LHCN-M2 (cell line): ENCODE results near the gene P2RX6. TPM values are rescaled to one million over a fixed set of nuclear protein-coding genes. Genes with fewer than 3 reads are reported as not detected.
A peak's percentile ranks its signal among the peaks of the same experiment; 100 is the strongest.
"Not testable (repeated sequence)": the region's sequence is repeated elsewhere in the genome, so short reads cannot be mapped to it uniquely, and the experiment has no call there.

Experiments used
- DNase-seq: peaks from one replicate; pipeline ENCODE4 v3.0.0-alpha.2; 2012; ENCODE audit warnings: low read depth
- polyA plus RNA-seq: library from polyadenylated mRNA; unstranded; fragments of >200 nt; gene quantifications from one replicate; pipeline ENCODE4 v1.2.1, GENCODE V29; 2012; ENCODE audit warnings: missing spikeins
- total RNA-seq: library from RNA; depleted of rRNA; stranded (reverse); fragments of >200 nt; gene quantifications from 2 replicates; pipeline ENCODE4 v1.2.3, GENCODE V29; 2014; rRNA removed

P2RX6 gene
- total RNA-seq: 51.2 and 63.5 TPM in 2 replicates
- polyA plus RNA-seq: 22.5 TPM

DNA sequence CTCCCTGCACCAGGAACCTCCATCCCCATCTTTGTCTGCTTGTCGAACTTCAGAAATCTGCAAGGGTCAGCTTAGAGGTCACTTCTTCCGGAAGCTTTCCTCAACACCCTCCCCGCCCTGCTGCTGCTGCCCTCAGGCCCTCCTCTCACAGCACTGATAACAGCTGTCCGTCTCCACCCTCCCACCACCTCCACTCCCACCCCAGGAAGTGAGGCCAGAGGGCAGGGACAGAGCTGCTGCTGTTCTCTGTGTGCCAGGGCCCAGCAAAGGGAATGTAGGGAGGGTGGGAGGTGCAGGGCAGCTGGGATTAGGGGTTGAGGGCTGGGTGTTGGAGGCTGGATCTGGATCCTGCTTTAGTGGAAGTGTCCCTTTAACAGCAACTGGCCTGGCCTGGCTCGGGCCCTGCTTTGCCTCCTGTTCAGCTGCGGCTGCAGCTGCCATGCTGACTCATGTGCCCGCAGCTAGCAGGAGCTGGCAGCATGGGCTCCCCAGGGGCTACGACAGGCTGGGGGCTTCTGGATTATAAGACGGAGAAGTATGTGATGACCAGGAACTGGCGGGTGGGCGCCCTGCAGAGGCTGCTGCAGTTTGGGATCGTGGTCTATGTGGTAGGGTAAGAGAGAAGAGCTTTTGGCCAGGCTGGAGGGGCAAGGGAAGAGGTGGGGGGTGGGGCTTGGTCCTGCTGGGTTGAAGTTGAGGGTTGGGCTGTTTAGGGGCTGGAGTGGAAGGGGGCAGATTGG, at the start of gene P2RX6:
Gene P2RX6 (plus strand): TSS at position 440 of the 740 bp plus-strand sequence. CDS start 10 bp downstream, at position 450.
- DNase-seq: peak; percentile 98

DNA sequence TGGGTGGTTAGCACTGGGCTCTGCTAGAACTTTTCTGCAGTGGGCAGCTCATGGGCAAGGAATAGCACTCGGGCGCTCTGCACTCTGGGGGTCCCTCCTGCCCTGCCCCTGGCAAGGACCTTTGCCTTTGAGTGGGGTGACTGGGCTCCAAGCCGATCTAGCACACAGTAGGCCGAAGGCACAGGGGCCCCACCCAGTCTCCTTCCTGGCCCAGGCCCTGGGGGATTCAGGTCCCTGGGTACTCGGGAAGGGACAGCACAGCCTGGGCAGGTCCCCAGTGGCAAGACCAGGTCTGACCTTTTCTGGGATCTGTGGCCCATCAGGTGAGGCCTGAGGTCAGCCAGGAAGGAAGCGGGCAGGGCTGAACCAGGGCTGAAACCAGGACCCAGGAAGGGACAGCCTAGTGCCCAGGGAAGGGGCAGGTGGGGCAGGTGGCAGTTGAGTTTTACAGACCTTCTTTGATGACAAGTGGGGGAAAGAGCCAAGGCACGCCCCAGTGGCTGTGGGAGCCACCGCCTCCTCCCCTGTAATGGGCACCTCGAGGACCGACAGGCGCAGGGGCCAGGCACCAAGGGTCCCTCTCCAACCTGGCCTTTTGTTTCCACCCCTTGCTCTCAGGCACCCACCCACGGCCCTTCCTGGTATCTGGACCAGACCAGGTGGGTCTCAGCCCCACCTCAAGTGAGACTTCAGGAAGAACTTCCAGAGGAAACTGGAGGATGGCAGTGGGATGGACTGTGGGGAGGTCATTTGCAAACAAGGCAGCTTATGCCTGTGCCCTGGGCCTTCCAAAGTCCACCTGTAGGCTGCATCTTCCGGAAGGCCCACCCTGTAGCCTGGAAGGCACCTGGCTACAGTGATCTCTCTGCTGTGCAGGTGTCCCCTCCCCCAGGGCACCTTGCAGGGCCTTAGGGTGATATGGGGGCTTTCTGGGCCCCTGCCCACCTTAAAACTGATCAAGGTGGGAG, 48.8 kb upstream of the P2RX6 start:
- DNase-seq: no peak

DNA sequence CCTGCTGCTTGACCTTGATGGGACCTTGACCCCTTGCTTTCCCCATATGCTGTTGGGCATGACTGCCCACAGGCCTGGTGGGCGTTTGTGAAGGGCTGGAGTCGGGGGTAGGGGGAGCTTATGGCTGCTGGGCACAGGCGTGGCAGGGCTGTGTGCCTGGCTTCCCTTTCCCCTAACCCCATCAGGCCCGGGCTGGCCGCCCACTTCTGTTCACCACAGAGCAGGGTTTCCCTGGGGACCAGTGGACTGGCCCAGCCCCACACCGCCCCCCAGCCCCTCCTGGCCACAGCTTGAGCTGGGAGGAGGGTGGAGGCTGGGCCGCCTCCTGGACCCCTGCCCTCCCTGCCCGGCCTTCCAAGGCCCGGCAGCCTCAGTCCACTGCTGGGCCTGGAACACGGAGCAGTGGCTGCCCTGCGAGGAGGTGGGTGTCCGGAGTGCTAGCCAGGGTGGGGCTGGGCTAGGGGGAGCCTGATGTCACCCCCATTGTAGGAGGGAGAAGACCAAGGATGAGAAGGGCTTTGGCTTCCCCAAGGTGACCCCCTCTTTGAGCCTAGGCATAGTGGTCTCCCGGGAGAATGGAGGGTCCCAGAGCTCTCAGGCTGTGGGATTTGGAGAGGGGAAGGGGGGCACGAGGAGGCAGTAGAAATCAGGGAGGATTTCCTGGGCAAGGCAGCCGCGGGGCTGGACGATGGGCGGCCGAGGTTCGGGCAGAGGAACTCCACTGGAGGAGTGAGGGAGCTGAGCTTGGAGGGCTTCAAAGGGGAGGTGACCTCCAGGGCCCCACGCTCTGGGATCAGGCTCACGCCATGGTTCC, 47.9 kb upstream of the P2RX6 start, which contains the start of gene AIFM3:
Gene AIFM3 (plus strand): TSS at position 373 of the 814 bp plus-strand sequence. CDS start 690 bp downstream, outside the sequence.
- no peak for DNase-seq

DNA sequence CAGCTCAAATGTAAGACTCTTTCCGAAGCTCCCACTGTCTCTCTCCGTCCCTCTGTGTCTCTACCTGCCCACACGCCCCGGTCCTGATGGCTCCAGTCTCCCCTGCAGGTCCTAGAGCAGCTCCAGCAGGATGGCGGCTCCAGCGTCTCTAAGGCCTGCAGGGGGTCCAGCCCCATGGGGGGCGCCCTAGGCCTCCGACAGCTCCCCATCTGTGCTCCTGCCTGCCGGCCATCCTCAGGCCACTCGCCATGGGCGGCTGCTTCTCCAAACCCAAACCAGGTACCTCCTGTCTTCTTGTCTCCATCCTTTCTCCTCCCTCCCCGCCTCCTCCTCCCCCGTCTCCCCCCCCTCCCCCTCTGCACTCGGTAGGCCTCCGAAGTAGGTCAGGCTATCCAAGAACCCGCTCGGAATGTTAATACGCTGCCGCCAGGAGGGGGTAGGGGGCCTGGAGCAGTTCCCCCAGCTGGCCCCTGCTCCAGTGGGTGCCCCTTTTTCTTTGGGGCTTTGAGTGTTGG, 47.2 kb upstream of the P2RX6 start:
- DNase-seq: no peak

DNA sequence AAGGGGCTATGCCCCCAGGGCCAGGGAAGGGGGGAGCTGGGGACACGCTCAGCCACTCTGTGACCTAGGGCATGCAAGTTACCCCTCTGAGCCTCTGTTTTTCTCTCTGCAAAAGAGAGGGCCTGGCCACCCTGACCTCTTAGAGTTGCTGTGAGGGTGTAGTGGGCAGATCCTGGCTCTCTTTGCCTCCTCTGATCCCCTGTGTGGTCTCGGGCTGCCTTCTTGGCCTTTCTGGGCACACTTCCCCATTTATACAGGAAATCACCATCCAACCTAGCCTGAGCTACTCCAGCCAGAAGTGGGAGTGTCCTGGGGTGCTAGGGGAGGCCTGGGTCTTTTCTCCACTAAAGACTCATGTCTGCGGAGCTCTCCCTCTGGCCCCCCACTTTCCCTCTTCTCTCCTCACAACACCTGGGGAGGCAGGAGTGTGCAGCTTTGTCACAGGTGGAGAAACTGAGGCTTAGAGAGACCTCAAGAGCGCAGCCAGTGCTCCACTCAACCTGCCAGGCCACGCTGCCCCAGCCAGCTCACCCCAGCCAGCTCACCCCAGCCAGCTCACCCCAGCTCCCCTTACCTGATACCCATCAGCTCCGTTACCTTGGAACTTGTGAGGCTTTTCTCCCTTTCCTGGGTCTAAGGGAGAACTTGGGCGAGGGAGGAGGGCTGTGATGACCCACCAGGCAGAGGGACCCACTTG, 46.5 kb upstream of the P2RX6 start:
- no peak for DNase-seq

DNA sequence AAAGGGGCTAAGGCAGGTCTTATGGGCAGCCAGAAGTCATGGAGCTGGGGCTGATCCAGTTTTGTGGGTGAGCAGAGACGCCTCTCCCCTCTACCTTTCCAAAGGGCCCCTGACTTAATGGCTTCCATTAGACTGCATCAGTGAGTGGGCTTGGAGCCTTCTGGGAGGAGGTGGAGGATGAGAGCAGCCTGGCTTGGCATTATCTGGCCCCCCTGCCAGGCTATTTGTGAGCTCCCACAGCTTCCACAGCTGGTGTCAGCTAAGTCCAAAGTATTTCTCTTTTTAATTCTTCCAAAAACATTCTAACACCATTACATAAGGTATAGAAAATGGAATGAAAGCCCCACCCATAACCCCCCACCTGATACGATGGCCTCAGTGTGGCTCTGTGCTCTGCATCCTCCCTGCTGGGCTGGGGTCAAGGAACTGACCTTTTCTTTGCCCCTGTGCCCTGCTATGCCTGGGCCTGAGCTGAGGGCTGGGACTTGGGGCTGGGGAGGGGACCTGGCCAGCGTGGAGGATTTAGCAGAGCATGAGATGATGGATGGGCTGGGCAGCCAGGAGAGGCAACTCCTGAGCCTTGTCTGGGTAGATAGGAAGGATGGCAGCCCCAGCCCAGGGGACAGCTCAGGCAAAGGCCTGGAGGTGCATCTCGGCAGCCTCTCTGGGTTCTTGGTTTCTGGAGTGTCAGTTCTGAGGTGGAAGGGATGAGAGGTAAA, 43.9 kb upstream of the P2RX6 start:
- DNase-seq: no peak

DNA sequence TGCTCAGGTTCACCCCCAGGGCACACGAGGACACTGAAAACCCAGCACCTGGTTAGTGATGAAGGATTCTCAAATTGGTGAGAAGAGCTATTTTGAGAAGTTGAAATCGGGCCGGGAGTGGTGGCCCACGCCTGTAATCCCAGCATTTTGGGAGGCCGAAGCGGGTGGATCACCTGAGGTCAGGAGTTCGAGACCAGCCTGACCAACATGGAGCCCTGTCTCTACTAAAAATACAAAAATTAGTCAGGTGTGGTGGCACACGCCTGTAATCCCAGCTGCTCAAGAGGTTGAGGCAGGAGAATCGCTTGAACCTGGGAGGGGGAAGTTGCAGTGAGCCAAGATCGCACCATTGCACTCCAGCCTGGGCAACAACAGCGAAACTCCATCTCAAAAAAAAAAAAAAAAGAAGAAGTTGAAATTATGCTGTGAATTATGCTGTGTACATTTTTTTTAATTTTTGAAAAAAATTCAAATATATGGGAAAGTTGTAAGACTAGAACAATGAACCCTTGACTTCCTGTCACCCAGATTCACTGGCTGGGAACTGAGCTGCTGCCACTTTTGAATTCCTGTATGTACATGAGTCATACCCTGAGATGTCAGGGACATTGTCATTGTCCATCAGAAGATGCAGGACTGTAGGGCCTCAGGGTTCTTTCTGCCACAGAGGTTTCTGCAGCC, 42.8 kb upstream of the P2RX6 start:
- not testable (repeated sequence) for DNase-seq

DNA sequence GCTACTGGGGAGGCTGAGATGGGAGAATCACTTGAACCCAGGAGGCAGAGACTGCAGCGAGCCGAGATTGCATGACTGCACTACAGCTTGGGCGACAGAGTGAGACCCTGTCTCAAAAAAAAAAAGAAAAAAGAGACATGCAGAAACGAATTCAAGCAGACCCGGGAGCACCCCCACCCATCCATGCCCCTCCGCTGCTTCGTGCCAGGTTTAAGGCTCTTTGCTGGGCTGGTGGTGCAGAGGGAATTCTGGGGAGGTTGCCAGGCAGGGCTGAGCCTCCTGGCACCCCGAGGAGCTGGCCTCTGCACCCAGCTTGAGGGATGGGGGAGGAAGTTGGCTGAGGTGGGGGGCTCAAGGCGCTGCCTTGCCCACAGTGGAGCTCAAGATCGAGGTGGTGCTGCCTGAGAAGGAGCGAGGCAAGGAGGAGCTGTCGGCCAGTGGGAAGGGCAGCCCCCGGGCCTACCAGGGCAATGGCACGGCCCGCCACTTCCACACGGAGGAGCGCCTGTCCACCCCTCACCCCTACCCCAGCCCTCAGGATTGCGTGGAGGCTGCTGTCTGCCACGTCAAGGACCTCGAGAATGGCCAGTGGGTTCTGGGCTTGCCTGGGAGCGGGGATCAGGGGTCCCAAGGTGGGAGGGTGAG, 41.9 kb upstream of the P2RX6 start:
- DNase-seq: no peak

DNA sequence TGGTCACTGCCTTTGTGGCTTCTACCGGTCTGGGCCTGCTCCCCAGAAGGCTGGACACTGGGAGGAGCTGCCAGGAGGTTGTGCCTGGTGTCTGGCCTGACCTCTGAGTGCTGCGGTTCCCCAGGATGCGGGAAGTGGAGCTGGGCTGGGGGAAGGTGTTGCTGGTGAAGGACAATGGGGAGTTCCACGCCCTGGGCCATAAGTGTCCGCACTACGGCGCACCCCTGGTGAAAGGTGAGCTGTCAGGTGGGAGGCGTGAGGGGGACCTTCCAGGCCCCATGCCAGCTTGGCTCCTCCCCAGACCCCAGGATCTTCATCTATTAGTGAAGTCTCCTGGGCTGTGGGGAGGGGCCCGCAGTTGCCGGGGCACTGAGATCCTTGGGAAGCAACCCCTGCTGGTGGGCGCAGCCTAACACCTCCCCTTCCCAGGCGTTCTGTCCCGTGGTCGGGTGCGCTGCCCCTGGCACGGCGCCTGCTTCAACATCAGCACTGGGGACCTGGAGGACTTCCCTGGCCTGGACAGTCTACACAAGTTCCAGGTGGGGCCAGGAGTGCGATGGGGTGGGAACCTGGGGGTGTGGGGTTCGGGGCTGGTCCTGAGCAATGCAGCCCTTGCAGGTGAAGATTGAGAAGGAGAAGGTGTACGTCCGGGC, 41.2 kb upstream of the P2RX6 start:
- no peak for DNase-seq

DNA sequence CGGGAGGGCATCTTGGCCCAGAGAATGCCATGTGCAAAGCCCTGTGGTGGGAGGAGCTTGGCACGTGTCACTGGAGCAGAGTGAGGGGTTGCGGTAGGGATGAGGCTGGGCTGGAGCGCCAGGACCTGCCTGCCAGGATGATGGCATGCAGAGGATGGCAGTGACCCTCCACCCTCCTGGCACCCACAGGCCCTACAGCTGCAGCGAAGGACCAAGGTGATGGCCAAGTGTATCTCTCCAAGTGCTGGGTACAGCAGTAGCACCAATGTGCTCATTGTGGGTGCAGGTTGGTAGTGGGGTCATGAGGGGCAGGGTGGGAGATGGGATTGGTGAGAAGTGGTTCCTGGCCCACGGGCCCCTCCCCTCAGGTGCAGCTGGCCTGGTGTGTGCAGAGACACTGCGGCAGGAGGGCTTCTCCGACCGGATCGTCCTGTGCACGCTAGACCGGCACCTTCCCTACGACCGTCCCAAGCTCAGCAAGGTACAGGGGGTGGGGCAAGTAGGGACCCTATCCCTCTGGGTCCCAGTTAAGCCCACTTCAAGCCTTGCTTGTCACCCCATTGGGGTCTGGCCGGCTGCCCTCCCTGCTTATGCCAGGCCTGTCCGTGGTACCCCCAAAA, 40.5 kb upstream of the P2RX6 start:
- no peak for DNase-seq

DNA sequence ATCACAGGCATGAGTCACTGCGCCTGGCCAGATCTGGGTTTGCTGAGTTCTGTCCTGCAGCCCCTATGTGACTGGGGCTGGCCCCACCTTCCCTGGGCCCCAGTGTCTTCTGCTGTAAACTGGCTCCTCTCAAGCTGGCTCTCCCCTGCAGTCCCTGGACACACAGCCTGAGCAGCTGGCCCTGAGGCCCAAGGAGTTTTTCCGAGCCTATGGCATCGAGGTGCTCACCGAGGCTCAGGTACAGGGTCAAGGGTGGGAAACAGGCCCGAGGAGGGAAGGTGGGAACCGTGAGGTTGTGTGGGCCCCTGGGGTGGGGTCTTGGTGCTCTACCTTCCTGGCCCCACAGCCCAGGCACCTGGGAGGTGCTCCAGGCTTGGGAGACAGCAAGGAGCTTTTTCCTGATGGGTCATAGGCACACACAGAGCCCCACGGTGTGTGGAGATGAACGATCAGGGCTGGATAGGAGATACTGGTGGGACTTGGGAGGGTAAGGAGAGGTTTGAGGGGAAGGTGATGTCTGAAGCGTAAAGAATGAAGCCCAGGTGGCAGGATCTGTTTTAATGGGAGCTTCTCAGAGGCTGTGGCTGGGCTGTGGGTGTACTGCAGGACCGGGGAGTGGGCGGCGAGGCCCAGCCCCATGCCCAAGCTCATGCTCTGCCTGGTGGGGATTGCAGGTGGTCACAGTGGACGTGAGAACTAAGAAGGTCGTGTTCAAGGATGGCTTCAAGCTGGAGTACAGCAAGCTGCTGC, 39.2 kb upstream of the P2RX6 start:
- DNase-seq: no peak

DNA sequence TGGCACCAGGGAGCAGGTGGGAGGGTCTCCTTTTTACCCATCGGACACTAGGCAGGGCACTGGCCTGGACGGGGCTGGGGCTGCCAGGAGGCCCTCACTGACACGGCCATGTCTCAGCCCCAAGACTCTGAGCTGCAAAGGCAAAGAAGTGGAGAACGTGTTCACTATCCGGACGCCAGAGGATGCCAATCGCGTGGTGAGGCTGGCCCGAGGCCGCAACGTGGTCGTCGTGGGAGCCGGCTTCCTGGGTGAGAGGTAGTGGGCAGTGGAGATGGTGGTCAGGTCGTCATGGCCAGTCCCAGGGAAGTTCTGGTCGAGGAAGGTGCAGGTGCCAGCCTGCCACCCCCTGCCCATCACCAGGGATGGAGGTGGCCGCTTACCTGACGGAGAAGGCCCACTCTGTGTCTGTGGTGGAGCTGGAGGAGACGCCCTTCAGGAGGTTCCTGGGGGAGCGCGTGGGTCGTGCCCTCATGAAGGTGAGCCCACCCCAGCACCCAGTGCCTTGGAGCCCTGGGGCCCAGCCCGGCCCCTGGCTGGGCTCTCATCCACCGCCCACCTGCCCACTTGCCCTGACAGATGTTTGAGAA, 38.6 kb upstream of the P2RX6 start:
- no peak for DNase-seq

DNA sequence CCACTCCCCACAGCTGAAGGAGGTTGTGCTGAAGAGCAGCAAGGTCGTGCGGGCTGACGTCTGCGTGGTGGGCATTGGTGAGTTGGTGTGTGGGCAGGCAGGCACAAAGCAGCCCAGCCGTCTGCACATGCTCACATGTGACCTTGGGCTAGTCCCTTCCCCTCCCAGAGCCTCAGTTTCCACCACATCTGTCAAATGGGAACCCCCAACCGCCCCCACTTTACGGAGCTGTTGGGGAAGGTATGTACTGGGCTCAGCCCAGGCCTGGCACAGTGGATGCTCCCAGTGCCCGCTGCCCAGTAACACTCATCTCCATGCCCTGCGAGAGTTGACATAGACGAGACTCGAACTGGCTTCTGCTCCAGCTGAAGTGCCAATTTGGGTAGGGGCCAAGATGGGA, 37.9 kb upstream of the P2RX6 start:
- DNase-seq: no peak

DNA sequence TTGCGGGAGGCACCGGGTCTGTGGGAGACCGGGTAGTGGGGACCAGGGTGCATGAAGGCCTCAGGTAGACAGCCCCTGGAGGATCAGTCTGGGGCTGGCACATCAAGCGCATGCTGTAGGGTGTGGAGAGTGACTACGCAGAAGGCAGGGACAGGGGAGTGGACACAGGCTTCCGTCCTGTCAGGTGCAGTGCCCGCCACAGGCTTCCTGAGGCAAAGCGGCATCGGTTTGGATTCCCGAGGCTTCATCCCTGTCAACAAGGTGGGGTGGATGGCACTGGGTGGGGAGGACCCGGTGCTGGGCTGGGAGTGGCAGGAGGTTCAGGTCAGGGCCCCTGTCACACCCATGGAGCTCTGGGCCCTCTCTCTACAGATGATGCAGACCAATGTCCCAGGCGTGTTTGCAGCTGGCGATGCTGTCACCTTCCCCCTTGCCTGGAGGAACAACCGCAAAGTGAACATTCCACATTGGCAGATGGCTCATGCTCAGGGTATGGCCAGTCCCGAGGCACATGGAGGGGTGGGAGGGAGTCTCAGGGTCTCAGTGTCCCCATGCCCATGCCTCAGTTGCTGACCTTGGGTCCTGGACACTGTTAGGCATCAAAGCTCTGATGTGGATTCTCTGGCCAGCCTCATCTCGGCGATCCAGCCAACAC, 37.3 kb upstream of the P2RX6 start:
- DNase-seq: no peak

DNA sequence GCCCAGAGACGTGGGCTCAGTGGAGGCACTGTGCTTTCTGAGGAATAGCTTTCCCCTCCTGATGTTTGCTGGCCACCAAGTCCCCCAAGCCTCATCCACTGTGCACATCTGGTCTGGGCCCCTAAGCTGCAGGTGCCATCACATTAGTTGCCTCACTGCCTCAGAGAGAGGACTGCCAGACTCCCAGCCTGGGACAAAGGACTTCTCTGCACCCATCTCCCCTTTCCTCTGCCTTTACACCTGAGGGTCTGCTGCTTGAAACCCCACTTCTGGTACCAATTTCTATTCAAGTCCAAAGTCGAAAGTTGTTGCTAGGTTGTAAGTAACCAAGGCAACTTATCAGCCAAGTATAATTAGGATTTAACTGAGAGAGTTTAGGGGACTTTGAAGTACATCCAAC, 36.5 kb upstream of the P2RX6 start:
- no peak for DNase-seq

DNA sequence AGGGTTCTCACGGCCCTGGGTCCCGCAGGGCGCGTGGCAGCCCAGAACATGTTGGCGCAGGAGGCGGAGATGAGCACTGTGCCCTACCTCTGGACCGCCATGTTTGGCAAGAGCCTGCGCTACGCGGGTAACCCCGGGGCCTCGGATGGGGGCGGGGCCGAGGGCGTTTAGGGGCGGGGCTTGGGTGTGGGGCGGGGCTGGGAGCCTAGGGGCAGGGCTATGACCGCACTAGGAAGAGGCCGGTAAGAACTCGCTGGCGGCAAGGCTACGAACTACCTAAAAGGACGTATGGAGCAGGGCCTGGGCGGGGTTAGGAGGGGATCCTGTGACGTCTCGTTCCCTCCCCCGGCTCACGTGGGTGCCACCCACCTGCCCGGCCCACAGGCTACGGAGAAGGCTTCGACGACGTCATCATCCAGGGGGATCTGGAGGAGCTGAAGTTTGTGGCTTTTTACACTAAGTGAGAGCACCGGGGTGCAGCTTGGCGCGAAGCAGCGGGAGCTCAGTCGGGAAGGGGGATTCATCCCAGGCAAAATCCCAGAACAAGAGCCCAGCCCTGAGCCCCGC, 35.6 kb upstream of the P2RX6 start:
- DNase-seq: no peak
